Smooth muscle cell (in vitro differentiated cells): ENCODE results near the gene OR13C9. TPM values are rescaled to one million over a fixed set of nuclear protein-coding genes. Genes with fewer than 3 reads are reported as not detected.
"Not testable (repeated sequence)": the region's sequence is repeated elsewhere in the genome, so short reads cannot be mapped to it uniquely, and the experiment has no call there.

Source experiments
- DNase-seq: peaks from one replicate; lab custom pipeline; 2025; ENCODE audit not compliant: unreplicated experiment; lab: John Stamatoyannopoulos, UW
- H2AFZ ChIP-seq: fragments of 200-600 bp; sonication (generic); 2 replicates; pipeline ENCODE4 v1.6.0; 2016; ENCODE audit warnings: antibody characterized with exemption, low read depth, mild to moderate bottlenecking
- H3F3A ChIP-seq: fragments of 200-600 bp; sonication (generic); 2 replicates; pipeline ENCODE4 v1.6.0; 2017; ENCODE audit warnings: antibody characterized with exemption, low read depth
- H3K27ac ChIP-seq: fragments of 200-600 bp; sonication (generic); 2 replicates; pipeline ENCODE4 v1.5.1; 2016; ENCODE audit warnings: low read depth, mild to moderate bottlenecking
- H3K27me3 ChIP-seq: fragments of 200-600 bp; sonication (generic); 2 replicates; pipeline ENCODE4 v1.6.1; 2016; ENCODE audit warnings: low read depth, mild to moderate bottlenecking
- H3K36me3 ChIP-seq: fragments of 200-600 bp; sonication (generic); 2 replicates; pipeline ENCODE4 v1.5.1; 2016; ENCODE audit warnings: low read depth
- H3K4me1 ChIP-seq: fragments of 200-600 bp; sonication (generic); 2 replicates; pipeline ENCODE4 v1.5.1; 2016; ENCODE audit warnings: low read depth
- H3K4me2 ChIP-seq: fragments of 200-600 bp; sonication (generic); 2 replicates; pipeline ENCODE4 v1.6.0; 2016; ENCODE audit warnings: mild to moderate bottlenecking
- H3K4me3 ChIP-seq: fragments of 200-600 bp; sonication (generic); 2 replicates; pipeline ENCODE4 v1.5.1; 2016; ENCODE audit warnings: mild to moderate bottlenecking
- H3K79me2 ChIP-seq: fragments of 200-600 bp; sonication (generic); 2 replicates; pipeline ENCODE4 v1.6.0; 2016; ENCODE audit warnings: low read depth, mild to moderate bottlenecking
- H3K9ac ChIP-seq: fragments of 200-600 bp; sonication (generic); 2 replicates; pipeline ENCODE4 v1.6.0; 2016; ENCODE audit warnings: low read depth
- H3K9me3 ChIP-seq: fragments of 200-600 bp; sonication (generic); replicated peaks from 2 replicates; pipeline ENCODE4 v1.5.1; 2016; ENCODE audit warnings: low read depth
- H4K20me1 ChIP-seq: fragments of 200-600 bp; sonication (generic); 2 replicates; pipeline ENCODE4 v1.6.0; 2016; ENCODE audit warnings: low read depth
- WGBS: methylation state at CpG from one replicate; pipeline ENCODE4 v1.1.7; 2016; ENCODE audit warnings: low lambda C conversion rate; 5-methylcytosine and 5-hydroxymethylcytosine counted together
- polyA plus RNA-seq: library from polyadenylated mRNA; unstranded; fragments of >200 nt; fragmentation: Nextera tagmentation; extraction: Ambion mirVana; gene quantifications from 2 replicates; pipeline ENCODE4 v1.2.1, GENCODE V29; 2016
- total RNA-seq: library from RNA; depleted of rRNA; stranded (reverse); fragments of >200 nt; gene quantifications from 2 replicates; pipeline ENCODE4 v1.2.3, GENCODE V29; 2014
- TF ChIP-seq, protein P1 (sequence below): fragments of 200-600 bp; sonication (generic); IDR thresholded peaks from 2 replicates; pipeline ENCODE4 v1.5.1; 2017; ENCODE audit warnings: borderline replicate concordance, mild to moderate bottlenecking, antibody characterized with exemption; ENCODE audit not compliant: insufficient read depth, poor library complexity, severe bottlenecking

The OR13C9 gene
- total and polyA plus RNA-seq, 2 experiments from 2014 or later = not detected

DNA sequence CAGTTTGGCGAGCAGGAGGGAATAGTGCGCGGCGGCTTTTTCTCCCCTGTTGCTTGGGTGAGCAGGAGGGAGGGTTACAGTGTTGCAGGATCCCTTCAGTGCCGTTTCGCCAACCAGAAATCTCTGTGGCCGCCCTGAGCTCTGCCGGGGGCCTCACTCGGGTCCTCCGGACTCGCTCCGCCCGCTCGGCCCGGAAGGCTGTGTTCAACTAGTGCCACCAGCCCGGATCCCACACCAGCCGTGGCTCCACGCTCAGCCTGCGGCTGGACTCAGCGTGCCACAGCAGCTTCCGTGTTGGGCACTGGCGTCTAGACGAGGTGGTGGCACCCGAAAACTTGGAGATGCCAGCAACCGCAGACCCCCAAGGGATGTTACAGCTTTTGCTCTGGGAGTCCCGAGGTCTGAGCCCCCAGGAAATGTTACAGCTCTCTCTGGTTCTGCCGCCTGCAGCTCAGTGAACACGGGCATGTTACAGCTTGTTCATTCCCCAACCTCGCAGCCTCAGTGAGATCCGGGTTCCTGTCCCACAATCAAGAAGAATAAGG, 16.0 kb upstream of the OR13C9 start:
- H3K27ac ChIP-seq = no peak overlapping the region
- WGBS = 91% methylated on average over 30 of the region's 30 CpGs

GRCh38 chr9:104625964-104626363, 8.0 kb upstream of the OR13C9 start:
- H3K79me2 ChIP-seq, H3K9ac ChIP-seq: not testable (repeated sequence)

More for the DNA sequence above, 16.0 kb upstream of the OR13C9 start:
- Histone ChIP-seq H3F3A (no peaks in the 10 kb centered on the region), H3K36me3 (no peaks in the 10 kb centered on the region), H3K9ac (no peak overlapping the region), H3K9me3 (no peaks in the 10 kb centered on the region), H2AFZ (no peak overlapping the region), H3K27me3 (no peaks in the 10 kb centered on the region), H3K4me3 (no peak overlapping the region), H3K4me1 (no peaks in the 10 kb centered on the region), H3K79me2 (no peaks in the 10 kb centered on the region), H3K4me2 (no peak overlapping the region), H4K20me1 (no peaks in the 10 kb centered on the region)
- no peak for DNase-seq
- TF ChIP-seq, protein P1, sequence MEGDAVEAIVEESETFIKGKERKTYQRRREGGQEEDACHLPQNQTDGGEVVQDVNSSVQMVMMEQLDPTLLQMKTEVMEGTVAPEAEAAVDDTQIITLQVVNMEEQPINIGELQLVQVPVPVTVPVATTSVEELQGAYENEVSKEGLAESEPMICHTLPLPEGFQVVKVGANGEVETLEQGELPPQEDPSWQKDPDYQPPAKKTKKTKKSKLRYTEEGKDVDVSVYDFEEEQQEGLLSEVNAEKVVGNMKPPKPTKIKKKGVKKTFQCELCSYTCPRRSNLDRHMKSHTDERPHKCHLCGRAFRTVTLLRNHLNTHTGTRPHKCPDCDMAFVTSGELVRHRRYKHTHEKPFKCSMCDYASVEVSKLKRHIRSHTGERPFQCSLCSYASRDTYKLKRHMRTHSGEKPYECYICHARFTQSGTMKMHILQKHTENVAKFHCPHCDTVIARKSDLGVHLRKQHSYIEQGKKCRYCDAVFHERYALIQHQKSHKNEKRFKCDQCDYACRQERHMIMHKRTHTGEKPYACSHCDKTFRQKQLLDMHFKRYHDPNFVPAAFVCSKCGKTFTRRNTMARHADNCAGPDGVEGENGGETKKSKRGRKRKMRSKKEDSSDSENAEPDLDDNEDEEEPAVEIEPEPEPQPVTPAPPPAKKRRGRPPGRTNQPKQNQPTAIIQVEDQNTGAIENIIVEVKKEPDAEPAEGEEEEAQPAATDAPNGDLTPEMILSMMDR = no peak

DNA sequence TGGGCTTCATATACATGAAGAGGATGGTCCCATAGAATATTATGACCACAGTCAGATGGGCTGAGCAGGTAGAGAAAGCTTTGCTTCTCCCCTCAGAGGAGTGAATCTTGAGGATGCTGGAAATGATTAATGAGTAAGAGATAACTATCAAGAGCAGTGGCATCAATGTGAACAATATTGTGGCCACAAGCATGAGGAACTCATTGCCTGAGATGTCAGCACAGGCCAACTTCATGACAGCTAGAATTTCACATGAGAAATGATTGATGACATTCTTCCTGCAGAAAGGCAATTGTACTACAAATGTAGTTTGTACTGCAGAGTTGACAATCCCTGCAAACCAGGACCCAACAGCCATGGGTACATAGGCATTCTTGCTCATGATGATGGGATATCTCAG, 586 bp downstream of the OR13C9 start:
- Histone ChIP-seq H3K9me3 (no peaks in the 10 kb centered on the region), H3K4me3 (no peak overlapping the region), H3K4me2 (no peak overlapping the region), H3K9ac (no peak overlapping the region), H2AFZ (no peak overlapping the region), H3K79me2 (no peaks in the 10 kb centered on the region), H3F3A (no peaks in the 10 kb centered on the region), H3K27me3 (no peaks in the 10 kb centered on the region), H3K27ac (no peak overlapping the region), H3K36me3 (no peaks in the 10 kb centered on the region), H4K20me1 (no peaks in the 10 kb centered on the region), H3K4me1 (no peaks in the 10 kb centered on the region)
- no peak for DNase-seq
- TF ChIP-seq, protein P1 = no peak

More at GRCh38 chr9:104625964-104626363, 8.0 kb upstream of the OR13C9 start:
- H3K4me2 ChIP-seq, DNase-seq, H3K36me3 ChIP-seq, H3K4me3 ChIP-seq, H3K27ac ChIP-seq, H2AFZ ChIP-seq, H3F3A ChIP-seq, H3K9me3 ChIP-seq, H3K27me3 ChIP-seq, H4K20me1 ChIP-seq, H3K4me1 ChIP-seq: not testable (repeated sequence)

DNA sequence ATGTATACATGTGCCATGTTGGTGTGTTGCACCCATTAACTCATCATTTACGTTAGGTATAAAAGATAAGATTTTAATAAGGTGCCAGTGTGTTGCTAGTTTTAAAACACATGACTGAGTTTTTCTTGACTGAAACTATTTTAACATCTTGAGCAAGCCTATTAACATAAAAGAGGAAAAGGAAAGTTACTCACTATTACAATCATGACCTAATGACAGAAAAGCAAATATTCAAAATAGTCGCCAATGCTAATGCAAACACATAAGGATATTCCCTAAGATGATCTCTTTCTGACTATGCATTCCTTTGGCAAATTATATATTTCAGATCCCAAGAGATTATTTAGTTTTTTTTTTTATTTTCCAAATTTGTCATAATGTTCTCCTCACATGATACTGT, 6.8 kb downstream of the OR13C9 start:
- WGBS = 77% methylated on average over 2 of the region's 2 CpGs
- H3K27me3 ChIP-seq = no peaks in the 10 kb centered on the region

More for the DNA sequence above, 6.8 kb downstream of the OR13C9 start:
- Histone ChIP-seq H3F3A (no peaks in the 10 kb centered on the region), H3K9ac (no peak overlapping the region), H3K4me3 (no peak overlapping the region), H4K20me1 (no peaks in the 10 kb centered on the region), H3K4me2 (no peak overlapping the region), H3K79me2 (no peaks in the 10 kb centered on the region), H2AFZ (no peak overlapping the region), H3K27ac (no peak overlapping the region), H3K36me3 (no peaks in the 10 kb centered on the region), H3K4me1 (peaks cover 10% of the 10 kb centered on the region), H3K9me3 (no peaks in the 10 kb centered on the region)
- TF ChIP-seq, protein P1 = no peak
- DNase-seq = no peak
